ENCODE measurements around the gene GGTA1. TPM values are rescaled to one million over a fixed set of nuclear protein-coding genes. Genes with fewer than 3 reads are reported as not detected.

GGTA1 gene
- total and polyA plus RNA-seq, 10 donors = 11.2 to 44.9 (median 23.3) TPM

DNA sequence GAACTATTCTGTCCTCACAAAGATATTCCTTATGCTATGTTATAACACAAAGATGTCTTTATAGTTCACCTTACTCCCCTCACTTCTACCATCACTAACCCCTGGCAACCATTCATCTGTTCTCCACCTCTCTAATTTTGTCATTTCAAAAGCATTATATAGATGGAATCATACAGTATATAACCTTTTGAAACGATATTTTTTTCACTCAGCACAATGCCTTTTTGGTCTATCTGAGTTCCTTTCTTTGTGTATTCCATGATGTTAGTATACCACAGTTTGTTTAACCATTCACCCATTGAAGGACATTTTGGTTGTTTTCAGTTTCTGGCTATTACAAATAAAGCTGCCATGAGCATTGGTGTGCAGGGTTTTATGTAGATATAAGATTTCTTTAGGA lies 93.7 kb downstream of the GGTA1 start:
- peaks cover 0 to 13% (median 7%) of the 10 kb centered on the region in 8 donors for H3K9me3 ChIP-seq
- no peaks in the 10 kb centered on the region for H3K4me1 ChIP-seq
- no peaks in the 10 kb centered on the region for H3K27me3 ChIP-seq (replicated peaks in 1 of 7)
- 38 to 85% (median 79%) methylated on average over 1 of the region's 1 CpG for WGBS, 5 donors
- TF ChIP-seq, protein P1, sequence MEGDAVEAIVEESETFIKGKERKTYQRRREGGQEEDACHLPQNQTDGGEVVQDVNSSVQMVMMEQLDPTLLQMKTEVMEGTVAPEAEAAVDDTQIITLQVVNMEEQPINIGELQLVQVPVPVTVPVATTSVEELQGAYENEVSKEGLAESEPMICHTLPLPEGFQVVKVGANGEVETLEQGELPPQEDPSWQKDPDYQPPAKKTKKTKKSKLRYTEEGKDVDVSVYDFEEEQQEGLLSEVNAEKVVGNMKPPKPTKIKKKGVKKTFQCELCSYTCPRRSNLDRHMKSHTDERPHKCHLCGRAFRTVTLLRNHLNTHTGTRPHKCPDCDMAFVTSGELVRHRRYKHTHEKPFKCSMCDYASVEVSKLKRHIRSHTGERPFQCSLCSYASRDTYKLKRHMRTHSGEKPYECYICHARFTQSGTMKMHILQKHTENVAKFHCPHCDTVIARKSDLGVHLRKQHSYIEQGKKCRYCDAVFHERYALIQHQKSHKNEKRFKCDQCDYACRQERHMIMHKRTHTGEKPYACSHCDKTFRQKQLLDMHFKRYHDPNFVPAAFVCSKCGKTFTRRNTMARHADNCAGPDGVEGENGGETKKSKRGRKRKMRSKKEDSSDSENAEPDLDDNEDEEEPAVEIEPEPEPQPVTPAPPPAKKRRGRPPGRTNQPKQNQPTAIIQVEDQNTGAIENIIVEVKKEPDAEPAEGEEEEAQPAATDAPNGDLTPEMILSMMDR (IDR thresholded peaks at IDR 0.05 in 8 of 11, conservative IDR thresholded peaks at IDR 0.05 in 3 of 11) = no peak
- no peak for TF ChIP-seq POLR2A (IDR thresholded peaks at IDR 0.05)
- no peak for TF ChIP-seq POLR2AphosphoS5 (IDR thresholded peaks at IDR 0.05)
- H3K4me3 ChIP-seq = no peak overlapping the region
- intact Hi-C loops (cut with DNase I; ENCODE audit: low total_unique reads) = loop anchor here (10.0 kb wide), 1 partner anchor 171 kb away; no protein-coding TSS in a partner anchor
- H3K36me3 ChIP-seq = no peaks in the 10 kb centered on the region
- DNase-seq = no peak
- H3K27ac ChIP-seq = no peak overlapping the region

Other genes with a start within 250 kb of the GGTA1 start
- 100 to 1,000 TPM; 165 to 432 (median 263) TPM for gene GSN, start 231.7 kb downstream of the GGTA1 start, total RNA-seq
- gene GSN, start 231.7 kb downstream of the GGTA1 start, polyA plus RNA-seq = 100 to 1,000 TPM; 115 to 252 (median 122) TPM
- 100 to 1,000 TPM; 265 to 493 (median 335) TPM for gene STOM, start 129.6 kb downstream of the GGTA1 start, total RNA-seq
- gene STOM, start 129.6 kb downstream of the GGTA1 start, polyA plus RNA-seq = 10 to 100 TPM; 42.7 to 91.6 (median 80.7) TPM
- gene DAB2IP, start 151.8 kb upstream of the GGTA1 start, total RNA-seq = 10 to 100 TPM; 34.1 to 83.0 (median 48.5) TPM
- gene DAB2IP, start 151.8 kb upstream of the GGTA1 start, polyA plus RNA-seq = 10 to 100 TPM in 1 of 3 donors, 1 to 10 TPM in 2; 5.0 to 24.2 (median 6.0) TPM